SK-N-SH (cell line): Measurements from ENCODE around the gene CLSTN2. TPM values are rescaled to one million over a fixed set of nuclear protein-coding genes. Genes with fewer than 3 reads are reported as not detected.

Source experiments
- CTCF ChIA-PET: fragments of 300-600, 350-600 bp; formaldehyde crosslinking; extraction: SDS; loops from one replicate; lab custom pipeline; 2021; lab: Yijun Ruan, JAX
- POLR2A ChIA-PET: fragments of 350-600 bp; sonication (Branson Sonifier 250); formaldehyde crosslinking; extraction: SDS; loops from one replicate; lab custom pipeline; 2020; ENCODE audit warnings: antibody characterized with exemption, inconsistent platforms; lab: Yijun Ruan, JAX
- DNase-seq: peaks from one replicate; pipeline ENCODE4 v3.0.0; 2012
- H2AFZ ChIP-seq: fragments of 200-600 bp; sonication (generic); 2 replicates; pipeline ENCODE4 v1.8.1; 2016; ENCODE audit warnings: antibody characterized with exemption, mild to moderate bottlenecking, low read depth
- H3F3A ChIP-seq: fragments of 200-600 bp; sonication (generic); replicated peaks from 2 replicates; pipeline ENCODE3; 2016; ENCODE audit warnings: antibody characterized with exemption, mild to moderate bottlenecking; ENCODE audit not compliant: insufficient read depth
- H3K27ac ChIP-seq, 2 experiments: fragments of 200-500 bp in 1 of 2; fragments of 200-600 bp in 1 of 2; sonication (Bioruptor generic) in 1 of 2; sonication (generic), shearing (Covaris generic) in 1 of 2; 2 replicates each; pipeline versions ENCODE4 v1.5.1 to v1.6.1; 2014 to 2016; ENCODE audit warnings: low read depth in 2 of 2, inconsistent platforms in 1 of 2, low read length in 1 of 2, mild to moderate bottlenecking in 1 of 2, mixed read lengths in 1 of 2
- H3K27me3 ChIP-seq: fragments of 200-600 bp; sonication (generic), shearing (Covaris generic); 2 replicates; pipeline ENCODE4 v1.6.1; 2016; ENCODE audit warnings: mixed run types; ENCODE audit not compliant: insufficient read depth
- H3K36me3 ChIP-seq, 2 experiments: fragments of 200-500 bp in 1 of 2; fragments of 200-600 bp in 1 of 2; sonication (Bioruptor generic) in 1 of 2; sonication (generic) in 1 of 2; replicated peaks in 1 of 2; 2 replicates each; pipeline versions ENCODE3 to v1.5.1; 2014 to 2016; ENCODE audit warnings: low read length in 1 of 2, mild to moderate bottlenecking in 1 of 2; ENCODE audit not compliant: insufficient read depth in 2 of 2, control insufficient read depth in 1 of 2
- H3K4me1 ChIP-seq, 2 experiments: fragments of 200-500 bp in 1 of 2; fragments of 200-600 bp in 1 of 2; sonication (Bioruptor generic) in 1 of 2; sonication (generic), shearing (Covaris generic) in 1 of 2; 2 replicates each; pipeline versions ENCODE4 v1.5.1 to v1.6.1; 2014 to 2016; ENCODE audit warnings: low read depth in 1 of 2, low read length in 1 of 2, mixed run types in 1 of 2; ENCODE audit not compliant: insufficient read depth in 2 of 2, control insufficient read depth in 1 of 2
- H3K4me2 ChIP-seq: fragments of 200-600 bp; sonication (generic), shearing (Covaris generic); 2 replicates; pipeline ENCODE4 v1.6.1; 2017; ENCODE audit warnings: mixed run types
- H3K4me3 ChIP-seq, 2 experiments: fragments of 200-500 bp in 1 of 2; fragments of 200-600 bp in 1 of 2; sonication (Bioruptor generic) in 1 of 2; sonication (generic), shearing (Covaris generic) in 1 of 2; 2 replicates each; pipeline versions ENCODE4 v1.5.1 to v1.8.1; 2014 to 2016; ENCODE audit warnings: low read depth in 2 of 2, inconsistent platforms in 1 of 2, low read length in 1 of 2, mild to moderate bottlenecking in 1 of 2, mixed read lengths in 1 of 2, moderate library complexity in 1 of 2
- H3K79me2 ChIP-seq: fragments of 200-600 bp; sonication (generic); 2 replicates; pipeline ENCODE4 v1.8.1; 2017; ENCODE audit warnings: mild to moderate bottlenecking; ENCODE audit not compliant: insufficient read depth
- H3K9ac ChIP-seq: fragments of 200-600 bp; sonication (generic); 2 replicates; pipeline ENCODE4 v1.6.1; 2017; ENCODE audit warnings: mixed run types
- H3K9me2 ChIP-seq: fragments of 200-600 bp; sonication (generic); 2 replicates; pipeline ENCODE4 v1.6.1; 2017; ENCODE audit warnings: mixed run types
- H3K9me3 ChIP-seq: fragments of 200-600 bp; sonication (generic); 2 replicates; pipeline ENCODE4 v1.6.1; 2017; ENCODE audit warnings: mixed run types, mild to moderate bottlenecking, moderate library complexity
- H4K20me1 ChIP-seq: fragments of 200-600 bp; sonication (generic); 2 replicates; pipeline ENCODE4 v1.6.1; 2017; ENCODE audit warnings: mild to moderate bottlenecking, mixed run types; ENCODE audit not compliant: insufficient read depth
- EZH2phosphoT487 ChIP-seq: fragments of 200-600 bp; sonication (generic); IDR thresholded peaks from 2 replicates; pipeline ENCODE4 v1.6.1; 2017; ENCODE audit warnings: low read depth, mixed run types, mild to moderate bottlenecking, antibody characterized with exemption, moderate library complexity, borderline replicate concordance
- GABPA ChIP-seq: IDR thresholded peaks from 2 replicates; pipeline ENCODE4 v1.4.0; 2012; ENCODE audit warnings: low read depth, mild to moderate bottlenecking
- IRF3 ChIP-seq: fragments of 150-350 bp; IDR thresholded peaks from 2 replicates; pipeline ENCODE4 v1.6.1; 2016; ENCODE audit warnings: mild to moderate bottlenecking, low read depth, low read length
- SMC3 ChIP-seq: IDR thresholded peaks from 2 replicates; pipeline ENCODE4 v1.6.1; 2012; ENCODE audit warnings: low read depth, low read length, improper control_type of control experiment
- WGBS: methylation state at CpG from one replicate; pipeline ENCODE4 v1.1.6; 2017; ENCODE audit warnings: low lambda C conversion rate; 5-methylcytosine and 5-hydroxymethylcytosine counted together
- polyA plus RNA-seq, 3 experiments: library from polyadenylated mRNA; depleted of rRNA; stranded (reverse); fragments of >200 nt; gene quantifications; 2 replicates each; pipeline ENCODE4 v1.2.3, GENCODE V29; 2012
- TF ChIP-seq, protein P1 (sequence below): IDR thresholded peaks from 2 replicates; pipeline ENCODE4 v1.6.1; 2012; ENCODE audit warnings: mild to moderate bottlenecking, low read depth, low read length, moderate library complexity
- TF ChIP-seq, protein P2 (sequence below): fragments of 150-350 bp; IDR thresholded peaks from 2 replicates; pipeline ENCODE4 v1.6.1; 2017; ENCODE audit warnings: antibody characterized with exemption, low read length, low read depth, borderline replicate concordance

Gene CLSTN2
- polyA plus RNA-seq, 1 of the 3 experiments (the other 2 are of a cell fraction): 0.02 TPM

DNA sequence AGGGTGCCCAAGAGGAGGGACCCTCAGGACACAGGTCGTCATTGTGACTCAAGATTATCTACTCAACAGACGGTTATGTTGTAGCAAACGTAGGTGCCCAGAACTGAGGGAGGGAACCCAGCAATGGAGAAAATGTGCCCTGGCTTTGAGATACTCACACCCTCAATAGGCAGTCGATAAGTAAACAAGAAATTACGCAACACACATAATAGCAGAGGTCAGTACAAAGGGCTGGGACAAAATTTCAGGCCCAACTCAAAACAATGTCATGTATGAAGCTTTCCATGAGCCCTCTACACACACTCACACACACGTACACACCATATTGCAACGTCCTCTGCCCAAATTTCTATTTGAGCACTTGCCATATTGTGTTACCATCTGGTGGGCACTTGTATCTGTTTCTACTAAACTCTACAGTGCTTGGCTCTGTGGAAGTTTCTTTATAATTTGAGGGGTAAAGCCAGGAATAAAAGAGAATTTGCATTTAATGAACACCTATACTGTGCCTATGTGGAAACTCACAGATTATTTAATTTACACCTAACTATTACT, 628.3 kb downstream of the CLSTN2 start:
- ChIA-PET POLR2A (no interaction called here), CTCF (no interaction called here)
- Histone ChIP-seq H3K9ac (no peak overlapping the region), H4K20me1 (no peaks in the 10 kb centered on the region), H3K79me2 (no peaks in the 10 kb centered on the region), H3K4me2 (no peak overlapping the region), H3K27me3 (no peaks in the 10 kb centered on the region), H3K27ac (no peak overlapping the region), H3K9me3 (no peaks in the 10 kb centered on the region), H3F3A (no peaks in the 10 kb centered on the region), H3K36me3 (no peaks in the 10 kb centered on the region), H3K4me1 (no peaks in the 10 kb centered on the region), H3K9me2 (no peaks in the 10 kb centered on the region), H2AFZ (no peak overlapping the region)
- 17% methylated on average over 7 of the region's 7 CpGs for WGBS
- DNase-seq: no peak
- TF ChIP-seq SMC3: no peak
- TF ChIP-seq EZH2phosphoT487: no peak
- TF ChIP-seq, all 33 proteins: peak for 0
- no peak overlapping the region for H3K4me3 ChIP-seq

DNA sequence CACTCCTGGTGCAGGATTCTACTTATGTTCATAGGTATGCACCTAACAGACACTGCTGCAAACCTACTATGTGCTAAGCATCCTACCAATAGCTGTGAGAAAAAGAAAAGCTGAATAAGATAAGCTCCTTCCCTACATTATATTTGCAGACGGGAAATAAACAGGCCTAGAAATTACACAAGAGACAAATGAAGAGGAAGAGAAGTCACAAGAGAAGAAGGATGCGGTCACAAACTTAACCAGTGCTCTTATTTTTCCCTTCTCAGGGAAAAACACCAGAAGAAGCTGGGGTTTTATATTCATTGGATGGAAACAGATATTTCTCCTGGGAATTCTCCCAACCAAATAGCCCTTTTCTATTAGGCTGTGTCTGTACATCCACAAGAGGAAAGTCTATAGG, 633.1 kb downstream of the CLSTN2 start:
- Histone ChIP-seq H3K27me3 (no peaks in the 10 kb centered on the region), H3K4me1 (peaks cover 0 to 7% of the 10 kb centered on the region in 2 experiments; a peak in 2 of 4 replicates), H3K36me3 (no peaks in the 10 kb centered on the region), H3K79me2 (no peaks in the 10 kb centered on the region), H3K27ac (no peak overlapping the region), H3K4me3 (no peak overlapping the region), H4K20me1 (no peaks in the 10 kb centered on the region), H3K9me3 (no peaks in the 10 kb centered on the region), H3K9me2 (no peaks in the 10 kb centered on the region), H3F3A (no peaks in the 10 kb centered on the region), H2AFZ (no peak overlapping the region), H3K9ac (no peak overlapping the region), H3K4me2 (no peak overlapping the region)
- TF ChIP-seq, protein P1, sequence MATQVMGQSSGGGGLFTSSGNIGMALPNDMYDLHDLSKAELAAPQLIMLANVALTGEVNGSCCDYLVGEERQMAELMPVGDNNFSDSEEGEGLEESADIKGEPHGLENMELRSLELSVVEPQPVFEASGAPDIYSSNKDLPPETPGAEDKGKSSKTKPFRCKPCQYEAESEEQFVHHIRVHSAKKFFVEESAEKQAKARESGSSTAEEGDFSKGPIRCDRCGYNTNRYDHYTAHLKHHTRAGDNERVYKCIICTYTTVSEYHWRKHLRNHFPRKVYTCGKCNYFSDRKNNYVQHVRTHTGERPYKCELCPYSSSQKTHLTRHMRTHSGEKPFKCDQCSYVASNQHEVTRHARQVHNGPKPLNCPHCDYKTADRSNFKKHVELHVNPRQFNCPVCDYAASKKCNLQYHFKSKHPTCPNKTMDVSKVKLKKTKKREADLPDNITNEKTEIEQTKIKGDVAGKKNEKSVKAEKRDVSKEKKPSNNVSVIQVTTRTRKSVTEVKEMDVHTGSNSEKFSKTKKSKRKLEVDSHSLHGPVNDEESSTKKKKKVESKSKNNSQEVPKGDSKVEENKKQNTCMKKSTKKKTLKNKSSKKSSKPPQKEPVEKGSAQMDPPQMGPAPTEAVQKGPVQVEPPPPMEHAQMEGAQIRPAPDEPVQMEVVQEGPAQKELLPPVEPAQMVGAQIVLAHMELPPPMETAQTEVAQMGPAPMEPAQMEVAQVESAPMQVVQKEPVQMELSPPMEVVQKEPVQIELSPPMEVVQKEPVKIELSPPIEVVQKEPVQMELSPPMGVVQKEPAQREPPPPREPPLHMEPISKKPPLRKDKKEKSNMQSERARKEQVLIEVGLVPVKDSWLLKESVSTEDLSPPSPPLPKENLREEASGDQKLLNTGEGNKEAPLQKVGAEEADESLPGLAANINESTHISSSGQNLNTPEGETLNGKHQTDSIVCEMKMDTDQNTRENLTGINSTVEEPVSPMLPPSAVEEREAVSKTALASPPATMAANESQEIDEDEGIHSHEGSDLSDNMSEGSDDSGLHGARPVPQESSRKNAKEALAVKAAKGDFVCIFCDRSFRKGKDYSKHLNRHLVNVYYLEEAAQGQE: no peak
- TF ChIP-seq GABPA (no peak), IRF3 (no peak)
- TF ChIP-seq, protein P2, sequence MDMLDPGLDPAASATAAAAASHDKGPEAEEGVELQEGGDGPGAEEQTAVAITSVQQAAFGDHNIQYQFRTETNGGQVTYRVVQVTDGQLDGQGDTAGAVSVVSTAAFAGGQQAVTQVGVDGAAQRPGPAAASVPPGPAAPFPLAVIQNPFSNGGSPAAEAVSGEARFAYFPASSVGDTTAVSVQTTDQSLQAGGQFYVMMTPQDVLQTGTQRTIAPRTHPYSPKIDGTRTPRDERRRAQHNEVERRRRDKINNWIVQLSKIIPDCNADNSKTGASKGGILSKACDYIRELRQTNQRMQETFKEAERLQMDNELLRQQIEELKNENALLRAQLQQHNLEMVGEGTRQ: no peak
- POLR2A ChIA-PET: no interaction called here
- CTCF ChIA-PET: interaction anchor here (1.2 kb wide), 1 partner anchor 630 kb away, joined by 3 read pairs; no protein-coding TSS in a partner anchor
- 56% methylated on average over 2 of the region's 2 CpGs for WGBS
- DNase-seq: no peak
